HCT116 (cell line): ENCODE results near the gene EGFL8. TPM values are rescaled to one million over a fixed set of nuclear protein-coding genes. Genes with fewer than 3 reads are reported as not detected.

Experiments
- ATAC-seq: fragments of 200-7000 bp; cut with Tn5 transposase; 2 replicates; pipeline ENCODE4 v1.9.1; 2020; ENCODE audit warnings: mild to moderate bottlenecking, moderate library complexity
- BruUV-seq: library from RNA; stranded (reverse); fragments of 400-500 nt; replicated peaks from 2 replicates; lab custom pipeline; 2021; lab: Mats Ljungman, UMichigan
- CTCF ChIA-PET: fragments of 300-600 bp; sonication (Branson Sonifier 250); formaldehyde crosslinking; loops from one replicate; lab custom pipeline; 2021; ENCODE audit warnings: antibody characterized with exemption; lab: Charles Lee
- POLR2A ChIA-PET: fragments of 300-600, 350-600 bp; sonication (Branson Sonifier 250); formaldehyde crosslinking; loops from one replicate; lab custom pipeline; 2021; ENCODE audit warnings: antibody characterized with exemption; lab: Charles Lee
- RAD21 ChIA-PET, 2 experiments: fragments of 300-600 bp; sonication (Branson Sonifier 250); formaldehyde crosslinking; loops; one replicate each; lab custom pipeline; 2023; ENCODE audit warnings: low total read pairs in 2 of 2; ENCODE audit not compliant: uncharacterized antibody in 2 of 2, unreplicated experiment in 2 of 2, low non-redundant PET in 1 of 2; lab: Charles Lee
- DNase-seq: peaks from one replicate; pipeline ENCODE4 v3.0.0-alpha.2; 2010; ENCODE audit warnings: low read depth, low spot score
- H2AFZ ChIP-seq: fragments of 200-600 bp; shearing (Covaris generic), sonication (generic); 2 replicates; pipeline ENCODE4 v1.6.1; 2017; ENCODE audit warnings: low read depth, mixed run types, mixed read lengths, antibody characterized with exemption, low read length; ENCODE audit not compliant: poor library complexity, severe bottlenecking
- H3K27ac ChIP-seq: 2 replicates; pipeline ENCODE4 v1.5.1; 2012; ENCODE audit warnings: low read depth, low read length
- H3K27me3 ChIP-seq: fragments of 200-600 bp; sonication (generic); 2 replicates; pipeline ENCODE4 v1.6.1; 2016; ENCODE audit warnings: mixed run types, low read length, mixed read lengths; ENCODE audit not compliant: insufficient read depth
- H3K36me3 ChIP-seq, 2 experiments: fragments of 200-500 bp in 1 of 2; fragments of 200-600 bp in 1 of 2; sonication (Bioruptor generic) in 1 of 2; sonication (generic) in 1 of 2; 2 replicates each; pipeline versions ENCODE4 v1.5.1 to v1.6.1; 2014 to 2016; ENCODE audit warnings: low read length in 2 of 2, inconsistent platforms in 1 of 2, mixed read lengths in 1 of 2, mixed run types in 1 of 2; ENCODE audit not compliant: insufficient read depth in 2 of 2, control insufficient read depth in 1 of 2
- H3K4me1 ChIP-seq, 2 experiments: fragments of 200-600 bp in 1 of 2; sonication (generic) in 1 of 2; 2 replicates each; pipeline versions ENCODE4 v1.5.1 to v1.6.1; 2012 to 2017; ENCODE audit warnings: low read length in 2 of 2, inconsistent platforms in 1 of 2, mild to moderate bottlenecking in 1 of 2, mixed read lengths in 1 of 2, mixed run types in 1 of 2, moderate library complexity in 1 of 2; ENCODE audit not compliant: insufficient read depth in 2 of 2, control insufficient read depth in 1 of 2
- H3K4me2 ChIP-seq: fragments of 200-600 bp; sonication (generic); 2 replicates; pipeline ENCODE4 v1.6.1; 2017; ENCODE audit warnings: mixed run types, low read length, mixed read lengths
- H3K4me3 ChIP-seq, 2 experiments: fragments of 200-600 bp in 1 of 2; sonication (generic) in 1 of 2; replicated peaks in 1 of 2; 2 replicates each; pipeline ENCODE4 v1.5.1; 2011 to 2016; ENCODE audit warnings: low read length in 2 of 2, control low read depth in 1 of 2, low read depth in 1 of 2, mild to moderate bottlenecking in 1 of 2, mixed read lengths in 1 of 2, mixed run types in 1 of 2
- H3K79me2 ChIP-seq: fragments of 200-600 bp; sonication (generic); 2 replicates; pipeline ENCODE4 v1.6.1; 2017; ENCODE audit warnings: mild to moderate bottlenecking, mixed run types, low read length, moderate library complexity, mixed read lengths; ENCODE audit not compliant: insufficient read depth
- H3K9ac ChIP-seq: fragments of 200-600 bp; sonication (generic); 2 replicates; pipeline ENCODE4 v1.6.1; 2016; ENCODE audit warnings: low read length, mixed read lengths
- H3K9me2 ChIP-seq: fragments of 200-600 bp; sonication (generic), shearing (Covaris generic); 2 replicates; pipeline ENCODE4 v1.6.1; 2017; ENCODE audit warnings: mixed run types, mild to moderate bottlenecking, moderate library complexity; ENCODE audit not compliant: insufficient read depth
- H3K9me3 ChIP-seq, 2 experiments: fragments of 200-500 bp in 1 of 2; fragments of 200-600 bp in 1 of 2; sonication (Bioruptor generic) in 1 of 2; sonication (generic) in 1 of 2; 2 replicates each; pipeline ENCODE4 v1.6.1; 2014 to 2017; ENCODE audit warnings: low read length in 2 of 2, mixed read lengths in 2 of 2, inconsistent platforms in 1 of 2, low read depth in 1 of 2, mild to moderate bottlenecking in 1 of 2, mixed run types in 1 of 2, moderate library complexity in 1 of 2; ENCODE audit not compliant: control insufficient read depth in 1 of 2, insufficient read depth in 1 of 2
- H4K20me1 ChIP-seq: fragments of 200-600 bp; sonication (generic), shearing (Covaris generic); 2 replicates; pipeline ENCODE4 v1.6.1; 2017; ENCODE audit warnings: mixed run types, mild to moderate bottlenecking, moderate library complexity; ENCODE audit not compliant: insufficient read depth
- ATF3 ChIP-seq: IDR thresholded peaks from 2 replicates; pipeline ENCODE4 v1.6.1; 2012
- CTCF ChIP-seq, 3 experiments: fragments of 200-600 bp in 1 of 3; sonication (generic) in 1 of 3; IDR thresholded peaks in 2 of 3; conservative IDR thresholded peaks in 1 of 3; 2 replicates each; pipeline ENCODE4 v1.5.1; 2012 to 2017; ENCODE audit warnings: low read depth in 2 of 3, low read length in 2 of 3, antibody characterized with exemption in 1 of 3, borderline replicate concordance in 1 of 3, control low read depth in 1 of 3, mild to moderate bottlenecking in 1 of 3, mixed read lengths in 1 of 3, mixed run types in 1 of 3, moderate library complexity in 1 of 3; ENCODE audit not compliant: insufficient read depth in 1 of 3
- EZH2 ChIP-seq: fragments of 200-600 bp; sonication (generic); IDR thresholded peaks from 2 replicates; pipeline ENCODE4 v1.6.1; 2017; ENCODE audit warnings: antibody characterized with exemption, mixed run types
- EZH2phosphoT487 ChIP-seq: fragments of 200-600 bp; IDR thresholded peaks from 2 replicates; pipeline ENCODE4 v1.6.1; 2018; ENCODE audit warnings: antibody characterized with exemption, borderline replicate concordance
- POLR2AphosphoS5 ChIP-seq: IDR thresholded peaks from 2 replicates; pipeline ENCODE4 v1.6.1; 2011; ENCODE audit warnings: mild to moderate bottlenecking, low read depth, low read length, moderate library complexity
- RAD21 ChIP-seq: IDR thresholded peaks from 2 replicates; pipeline ENCODE4 v1.6.1; 2012; ENCODE audit warnings: low read depth, mild to moderate bottlenecking
- REST ChIP-seq: IDR thresholded peaks from 2 replicates; pipeline ENCODE4 v1.6.1; 2012; ENCODE audit warnings: low read depth
- SIN3A ChIP-seq: IDR thresholded peaks from 2 replicates; pipeline ENCODE4 v1.6.1; 2012; ENCODE audit warnings: low read depth
- YY1 ChIP-seq: IDR thresholded peaks from 2 replicates; pipeline ENCODE4 v1.6.1; 2011; ENCODE audit warnings: low read length, low read depth, moderate library complexity, mild to moderate bottlenecking; ENCODE audit not compliant: insufficient replicate concordance; ENCODE audit errors: extremely low read depth
- ZFX ChIP-seq: fragments of 450-650 bp; IDR thresholded peaks from 2 replicates; pipeline ENCODE4 v1.6.1; 2017
- intact Hi-C: fragments of 100-400 bp; cut with micrococcal nuclease; formaldehyde crosslinking; loops from 2 replicates; pipeline ENCODE4 v1.10.0; 2022
- total RNA-seq: library from RNA; stranded (reverse); gene quantifications from one replicate; pipeline ENCODE4 v1.2.1, GENCODE V29; 2021; ENCODE audit not compliant: unreplicated experiment

The EGFL8 gene
- total RNA-seq, 1 experiment from 2014 or later, result 29.0 TPM

GRCh38 chr6:32202186-32202585 is 37.8 kb downstream of the EGFL8 start (continued):
- no peak for TF ChIP-seq ATF3
- no peak for TF ChIP-seq ZFX

- ATAC-seq, result no peak
- H3K27ac ChIP-seq, result no peak overlapping the region
- POLR2A ChIA-PET, result no interaction called here
- no peaks in the 10 kb centered on the region for H4K20me1 ChIP-seq
- no peaks in the 10 kb centered on the region for H3K36me3 ChIP-seq
- no peak for TF ChIP-seq POLR2AphosphoS5
- TF ChIP-seq EZH2phosphoT487, result no peak
- no peak for TF ChIP-seq YY1
- TF ChIP-seq RAD21, result no peak
- no peak for TF ChIP-seq EZH2
- TF ChIP-seq ZFX, result no peak
- TF ChIP-seq CTCF (IDR thresholded peaks at IDR 0.05 in 2 of 3, conservative IDR thresholded peaks at IDR 0.05 in 1 of 3; ENCODE audit: borderline replicate concordance in 1 of 3, insufficient read depth in 1 of 3, low read depth in 2 of 3, low read length in 2 of 3), result no peak
- no peak for TF ChIP-seq ATF3
- no peak for TF ChIP-seq SIN3A
- no peak for TF ChIP-seq REST
- TF ChIP-seq, all 23 proteins: peak for 0
- no peaks in the 10 kb centered on the region for H3K79me2 ChIP-seq
- RAD21 ChIA-PET, result no interaction called here
- DNase-seq, result no peak
- CTCF ChIA-PET, result interaction anchor here (0.7 kb wide), 1 partner anchor 93 kb away, joined by 4 read pairs; no protein-coding TSS in a partner anchor
- 0 out of 2 replicates have a peak, but pooled peaks cover 3% of the 10 kb centered on the region for H3K27me3 ChIP-seq
- H3K9ac ChIP-seq, result no peak overlapping the region
- H3K4me3 ChIP-seq, result no peak overlapping the region
- H2AFZ ChIP-seq, result no peak overlapping the region
- intact Hi-C loops, result no loop called here
- no peak overlapping the region for H3K4me2 ChIP-seq
- H3K4me1 ChIP-seq, result no peaks in the 10 kb centered on the region
- no peaks in the 10 kb centered on the region for H3K9me3 ChIP-seq
- BruUV-seq, result no TSS peak
- no peaks in the 10 kb centered on the region for H3K9me2 ChIP-seq
Measured at GRCh38 chr6:32203426-32204267, 39.3 kb downstream of the EGFL8 start.
